ENCODE results near the gene HEATR9.

DNA sequence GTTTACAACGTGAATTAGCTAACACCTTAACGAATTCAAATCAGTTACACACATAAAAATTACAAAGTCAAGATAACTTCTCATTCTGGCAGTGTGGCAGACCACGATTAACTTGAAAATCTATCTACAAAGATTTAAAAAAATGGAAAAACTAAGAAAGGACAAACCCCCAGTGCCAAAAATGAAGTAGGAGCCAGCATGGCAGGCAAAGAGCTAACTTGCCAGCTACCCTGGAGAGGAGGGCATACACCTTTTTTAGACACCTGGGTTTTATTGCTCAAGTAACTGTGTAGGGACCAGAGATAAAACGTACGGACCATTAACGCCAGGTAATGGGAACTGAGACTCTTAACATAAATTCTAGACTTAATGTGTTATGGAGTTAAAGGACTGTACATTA is 56.9 kb downstream of the HEATR9 start:
- TF ChIP-seq ZFP41 (CRISPR knock-in tag; IDR thresholded peaks at IDR 0.05; ENCODE audit: borderline replicate concordance) (no peak), MXD1 (CRISPR knock-in tag; IDR thresholded peaks at IDR 0.05) (no peak), CTCF (CRISPR knock-in tag; IDR thresholded peaks at IDR 0.05) (no peak), ESRRA (CRISPR knock-in tag; IDR thresholded peaks at IDR 0.05; ENCODE audit: low read depth) (no peak), EZH2 (conservative IDR thresholded peaks at IDR 0.05; ENCODE audit: low read depth, low read length) (no peak), ZNF784 (CRISPR knock-in tag; IDR thresholded peaks at IDR 0.05; ENCODE audit: borderline replicate concordance) (no peak), ZNF775 (CRISPR knock-in tag; IDR thresholded peaks at IDR 0.05; ENCODE audit: borderline replicate concordance) (no peak), RBM22 (optimal IDR thresholded peaks at IDR 0.05; ENCODE audit: low read length) (no peak), PRDM15 (CRISPR knock-in tag; IDR thresholded peaks at IDR 0.05) (no peak), FOXM1 (CRISPR knock-in tag; IDR thresholded peaks at IDR 0.05) (no peak)
- TF ChIP-seq, protein P1, sequence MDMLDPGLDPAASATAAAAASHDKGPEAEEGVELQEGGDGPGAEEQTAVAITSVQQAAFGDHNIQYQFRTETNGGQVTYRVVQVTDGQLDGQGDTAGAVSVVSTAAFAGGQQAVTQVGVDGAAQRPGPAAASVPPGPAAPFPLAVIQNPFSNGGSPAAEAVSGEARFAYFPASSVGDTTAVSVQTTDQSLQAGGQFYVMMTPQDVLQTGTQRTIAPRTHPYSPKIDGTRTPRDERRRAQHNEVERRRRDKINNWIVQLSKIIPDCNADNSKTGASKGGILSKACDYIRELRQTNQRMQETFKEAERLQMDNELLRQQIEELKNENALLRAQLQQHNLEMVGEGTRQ (IDR thresholded peaks at IDR 0.05; ENCODE audit: low read depth, low read length), result no peak
- TF ChIP-seq, protein P1 (CRISPR knock-in tag; IDR thresholded peaks at IDR 0.05; ENCODE audit: borderline replicate concordance), result no peak
- TF ChIP-seq, protein P2, sequence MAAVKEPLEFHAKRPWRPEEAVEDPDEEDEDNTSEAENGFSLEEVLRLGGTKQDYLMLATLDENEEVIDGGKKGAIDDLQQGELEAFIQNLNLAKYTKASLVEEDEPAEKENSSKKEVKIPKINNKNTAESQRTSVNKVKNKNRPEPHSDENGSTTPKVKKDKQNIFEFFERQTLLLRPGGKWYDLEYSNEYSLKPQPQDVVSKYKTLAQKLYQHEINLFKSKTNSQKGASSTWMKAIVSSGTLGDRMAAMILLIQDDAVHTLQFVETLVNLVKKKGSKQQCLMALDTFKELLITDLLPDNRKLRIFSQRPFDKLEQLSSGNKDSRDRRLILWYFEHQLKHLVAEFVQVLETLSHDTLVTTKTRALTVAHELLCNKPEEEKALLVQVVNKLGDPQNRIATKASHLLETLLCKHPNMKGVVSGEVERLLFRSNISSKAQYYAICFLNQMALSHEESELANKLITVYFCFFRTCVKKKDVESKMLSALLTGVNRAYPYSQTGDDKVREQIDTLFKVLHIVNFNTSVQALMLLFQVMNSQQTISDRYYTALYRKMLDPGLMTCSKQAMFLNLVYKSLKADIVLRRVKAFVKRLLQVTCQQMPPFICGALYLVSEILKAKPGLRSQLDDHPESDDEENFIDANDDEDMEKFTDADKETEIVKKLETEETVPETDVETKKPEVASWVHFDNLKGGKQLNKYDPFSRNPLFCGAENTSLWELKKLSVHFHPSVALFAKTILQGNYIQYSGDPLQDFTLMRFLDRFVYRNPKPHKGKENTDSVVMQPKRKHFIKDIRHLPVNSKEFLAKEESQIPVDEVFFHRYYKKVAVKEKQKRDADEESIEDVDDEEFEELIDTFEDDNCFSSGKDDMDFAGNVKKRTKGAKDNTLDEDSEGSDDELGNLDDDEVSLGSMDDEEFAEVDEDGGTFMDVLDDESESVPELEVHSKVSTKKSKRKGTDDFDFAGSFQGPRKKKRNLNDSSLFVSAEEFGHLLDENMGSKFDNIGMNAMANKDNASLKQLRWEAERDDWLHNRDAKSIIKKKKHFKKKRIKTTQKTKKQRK (IDR thresholded peaks at IDR 0.05; ENCODE audit: low read length), result no peak
- TF ChIP-seq, protein P3, sequence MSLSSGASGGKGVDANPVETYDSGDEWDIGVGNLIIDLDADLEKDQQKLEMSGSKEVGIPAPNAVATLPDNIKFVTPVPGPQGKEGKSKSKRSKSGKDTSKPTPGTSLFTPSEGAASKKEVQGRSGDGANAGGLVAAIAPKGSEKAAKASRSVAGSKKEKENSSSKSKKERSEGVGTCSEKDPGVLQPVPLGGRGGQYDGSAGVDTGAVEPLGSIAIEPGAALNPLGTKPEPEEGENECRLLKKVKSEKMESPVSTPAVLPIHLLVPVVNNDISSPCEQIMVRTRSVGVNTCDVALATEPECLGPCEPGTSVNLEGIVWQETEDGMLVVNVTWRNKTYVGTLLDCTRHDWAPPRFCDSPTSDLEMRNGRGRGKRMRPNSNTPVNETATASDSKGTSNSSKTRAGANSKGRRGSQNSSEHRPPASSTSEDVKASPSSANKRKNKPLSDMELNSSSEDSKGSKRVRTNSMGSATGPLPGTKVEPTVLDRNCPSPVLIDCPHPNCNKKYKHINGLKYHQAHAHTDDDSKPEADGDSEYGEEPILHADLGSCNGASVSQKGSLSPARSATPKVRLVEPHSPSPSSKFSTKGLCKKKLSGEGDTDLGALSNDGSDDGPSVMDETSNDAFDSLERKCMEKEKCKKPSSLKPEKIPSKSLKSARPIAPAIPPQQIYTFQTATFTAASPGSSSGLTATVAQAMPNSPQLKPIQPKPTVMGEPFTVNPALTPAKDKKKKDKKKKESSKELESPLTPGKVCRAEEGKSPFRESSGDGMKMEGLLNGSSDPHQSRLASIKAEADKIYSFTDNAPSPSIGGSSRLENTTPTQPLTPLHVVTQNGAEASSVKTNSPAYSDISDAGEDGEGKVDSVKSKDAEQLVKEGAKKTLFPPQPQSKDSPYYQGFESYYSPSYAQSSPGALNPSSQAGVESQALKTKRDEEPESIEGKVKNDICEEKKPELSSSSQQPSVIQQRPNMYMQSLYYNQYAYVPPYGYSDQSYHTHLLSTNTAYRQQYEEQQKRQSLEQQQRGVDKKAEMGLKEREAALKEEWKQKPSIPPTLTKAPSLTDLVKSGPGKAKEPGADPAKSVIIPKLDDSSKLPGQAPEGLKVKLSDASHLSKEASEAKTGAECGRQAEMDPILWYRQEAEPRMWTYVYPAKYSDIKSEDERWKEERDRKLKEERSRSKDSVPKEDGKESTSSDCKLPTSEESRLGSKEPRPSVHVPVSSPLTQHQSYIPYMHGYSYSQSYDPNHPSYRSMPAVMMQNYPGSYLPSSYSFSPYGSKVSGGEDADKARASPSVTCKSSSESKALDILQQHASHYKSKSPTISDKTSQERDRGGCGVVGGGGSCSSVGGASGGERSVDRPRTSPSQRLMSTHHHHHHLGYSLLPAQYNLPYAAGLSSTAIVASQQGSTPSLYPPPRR (CRISPR knock-in tag; IDR thresholded peaks at IDR 0.05; ENCODE audit: borderline replicate concordance), result no peak
- TF ChIP-seq, protein P4, sequence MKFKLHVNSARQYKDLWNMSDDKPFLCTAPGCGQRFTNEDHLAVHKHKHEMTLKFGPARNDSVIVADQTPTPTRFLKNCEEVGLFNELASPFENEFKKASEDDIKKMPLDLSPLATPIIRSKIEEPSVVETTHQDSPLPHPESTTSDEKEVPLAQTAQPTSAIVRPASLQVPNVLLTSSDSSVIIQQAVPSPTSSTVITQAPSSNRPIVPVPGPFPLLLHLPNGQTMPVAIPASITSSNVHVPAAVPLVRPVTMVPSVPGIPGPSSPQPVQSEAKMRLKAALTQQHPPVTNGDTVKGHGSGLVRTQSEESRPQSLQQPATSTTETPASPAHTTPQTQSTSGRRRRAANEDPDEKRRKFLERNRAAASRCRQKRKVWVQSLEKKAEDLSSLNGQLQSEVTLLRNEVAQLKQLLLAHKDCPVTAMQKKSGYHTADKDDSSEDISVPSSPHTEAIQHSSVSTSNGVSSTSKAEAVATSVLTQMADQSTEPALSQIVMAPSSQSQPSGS (CRISPR knock-in tag; IDR thresholded peaks at IDR 0.05), result no peak

Data from HepG2 (cell line).